GM23338 (cell line): ENCODE measurements around the gene TEX51. TPM values are rescaled to one million over a fixed set of nuclear protein-coding genes. Genes with fewer than 3 reads are reported as not detected.

Source experiments
- ATAC-seq: fragments of 200-7000 bp; cut with Tn5 transposase; 3 replicates; pipeline ENCODE4 v1.9.1; 2020
- DNase-seq: peaks from one replicate; pipeline ENCODE4 v3.0.0-alpha.2; 2015; ENCODE audit warnings: low spot score
- H2AFZ ChIP-seq: fragments of 200-600 bp; sonication (generic); 2 replicates; pipeline ENCODE4 v1.8.0; 2016; ENCODE audit warnings: antibody characterized with exemption, mild to moderate bottlenecking, moderate library complexity
- H3F3A ChIP-seq: fragments of 200-600 bp; sonication (generic); replicated peaks from 2 replicates; pipeline ENCODE4 v1.8.0; 2017; ENCODE audit warnings: antibody characterized with exemption, mixed run types, low read depth
- H3K27ac ChIP-seq: fragments of 200-600 bp; sonication (generic); 2 replicates; pipeline ENCODE4 v1.6.1; 2016; ENCODE audit warnings: low read depth
- H3K27me3 ChIP-seq: fragments of 200-600 bp; sonication (generic); 2 replicates; pipeline ENCODE4 v1.8.0; 2016; ENCODE audit warnings: mild to moderate bottlenecking, mixed run types, moderate library complexity; ENCODE audit not compliant: insufficient read depth
- H3K36me3 ChIP-seq: fragments of 200-600 bp; sonication (generic); 2 replicates; pipeline ENCODE4 v1.8.0; 2016; ENCODE audit warnings: mild to moderate bottlenecking; ENCODE audit not compliant: insufficient read depth
- H3K4me1 ChIP-seq: fragments of 200-600 bp; sonication (generic); 2 replicates; pipeline ENCODE4 v1.8.0; 2016; ENCODE audit warnings: mild to moderate bottlenecking, moderate library complexity; ENCODE audit not compliant: insufficient read depth
- H3K4me2 ChIP-seq: fragments of 200-600 bp; sonication (generic); 2 replicates; pipeline ENCODE4 v1.7.1; 2017; ENCODE audit warnings: mixed run types
- H3K4me3 ChIP-seq: fragments of 200-600 bp; sonication (generic); 2 replicates; pipeline ENCODE4 v1.6.1; 2016; ENCODE audit warnings: mixed run types
- H3K79me2 ChIP-seq: fragments of 200-600 bp; sonication (generic); replicated peaks from 2 replicates; pipeline ENCODE4 v1.8.0; 2017; ENCODE audit warnings: mild to moderate bottlenecking; ENCODE audit not compliant: insufficient read depth
- H3K9me2 ChIP-seq: fragments of 200-600 bp; sonication (generic); 2 replicates; pipeline ENCODE4 v1.8.0; 2017; ENCODE audit not compliant: insufficient read depth
- H4K20me1 ChIP-seq: fragments of 200-600 bp; sonication (generic); replicated peaks from 2 replicates; pipeline ENCODE4 v1.8.0; 2017; ENCODE audit warnings: mild to moderate bottlenecking; ENCODE audit not compliant: insufficient read depth
- H3K27ac Mint-ChIP-seq: 2 replicates; pipeline ENCODE4 v1.8.0; 2020; ENCODE audit warnings: inconsistent platforms, mild to moderate bottlenecking, moderate library complexity, mixed read lengths
- H3K27me3 Mint-ChIP-seq: 3 replicates; pipeline ENCODE4 v1.8.0; 2022; ENCODE audit warnings: low read depth, mild to moderate bottlenecking, moderate library complexity, mixed read lengths, inconsistent platforms; ENCODE audit not compliant: insufficient read depth, poor library complexity
- H3K36me3 Mint-ChIP-seq: 3 replicates; pipeline ENCODE4 v1.8.0; 2021; ENCODE audit warnings: low read depth, mild to moderate bottlenecking, inconsistent platforms, moderate library complexity, mixed read lengths
- H3K4me1 Mint-ChIP-seq: 3 replicates; pipeline ENCODE4 v1.8.0; 2020; ENCODE audit warnings: mild to moderate bottlenecking, inconsistent platforms, mixed read lengths
- H3K4me3 Mint-ChIP-seq: 3 replicates; pipeline ENCODE4 v1.8.0; 2021; ENCODE audit warnings: moderate library complexity, mild to moderate bottlenecking, inconsistent platforms, mixed read lengths
- H3K9me3 Mint-ChIP-seq: 3 replicates; pipeline ENCODE4 v1.8.0; 2020; ENCODE audit warnings: moderate library complexity, mild to moderate bottlenecking, inconsistent platforms, mixed read lengths
- CREB1 ChIP-seq: fragments of 250-450 bp; sonication (Bioruptor Pico); IDR thresholded peaks from 2 replicates; pipeline ENCODE4 v1.5.0; 2020; ENCODE audit warnings: low read depth, mild to moderate bottlenecking, moderate library complexity
- EZH2 ChIP-seq: fragments of 200-600 bp; sonication (generic); IDR thresholded peaks from one replicate; pipeline ENCODE4 v1.8.0; 2017; ENCODE audit warnings: antibody characterized with exemption, mild to moderate bottlenecking, low read depth; ENCODE audit not compliant: unreplicated experiment
- EZH2phosphoT487 ChIP-seq: fragments of 200-600 bp; sonication (generic); IDR thresholded peaks from one replicate; pipeline ENCODE4 v1.8.1; 2018; ENCODE audit warnings: antibody characterized with exemption; ENCODE audit not compliant: unreplicated experiment
- JUNB ChIP-seq: IDR thresholded peaks from one replicate; pipeline ENCODE4 v1.6.1; 2016; ENCODE audit warnings: antibody characterized with exemption; ENCODE audit not compliant: unreplicated experiment
- NANOG ChIP-seq: IDR thresholded peaks from 2 replicates; pipeline ENCODE4 v1.6.1; 2016; ENCODE audit warnings: antibody characterized with exemption, borderline replicate concordance
- POLR2AphosphoS5 ChIP-seq: IDR thresholded peaks from 2 replicates; pipeline ENCODE4 v1.6.1; 2016; ENCODE audit warnings: antibody characterized with exemption, low read depth
- STAT1 ChIP-seq: IDR thresholded peaks from one replicate; pipeline ENCODE4 v1.6.1; 2016; ENCODE audit warnings: antibody characterized with exemption; ENCODE audit not compliant: unreplicated experiment
- ZNF114 ChIP-seq: fragments of 250-450 bp; sonication (Bioruptor Pico); IDR thresholded peaks from 2 replicates; pipeline ENCODE4 v1.5.0; 2020; ENCODE audit warnings: mild to moderate bottlenecking, moderate library complexity
- ZNF331 ChIP-seq: fragments of 250-450 bp; sonication (Bioruptor Pico); IDR thresholded peaks from 2 replicates; pipeline ENCODE4 v1.5.0; 2020; ENCODE audit warnings: low read depth, mild to moderate bottlenecking, moderate library complexity
- polyA plus RNA-seq: library from polyadenylated mRNA; unstranded; fragments of >200 nt; fragmentation: Nextera tagmentation; extraction: Ambion mirVana; gene quantifications from 2 replicates; pipeline ENCODE4 v1.2.1, GENCODE V29; 2016
- total RNA-seq: library from RNA; depleted of rRNA; stranded (reverse); fragments of >200 nt; shearing (Covaris generic); gene quantifications from 2 replicates; pipeline ENCODE4 v1.2.3, GENCODE V29; 2014
- TF ChIP-seq, protein P1 (sequence below), 2 experiments: fragments of 200-600 bp in 1 of 2; sonication (generic) in 1 of 2; conservative IDR thresholded peaks; 2 replicates each; pipeline versions ENCODE4 v1.5.1 to v1.6.1; 2016 to 2017; ENCODE audit warnings: antibody characterized with exemption in 2 of 2, low read depth in 2 of 2, mild to moderate bottlenecking in 2 of 2, moderate library complexity in 1 of 2
- TF ChIP-seq, protein P2 (sequence below): IDR thresholded peaks from 2 replicates; pipeline ENCODE4 v1.6.1; 2016; ENCODE audit warnings: antibody characterized with exemption
- TF ChIP-seq, protein P3 (sequence below): fragments of 250-450 bp; sonication (Bioruptor Pico); IDR thresholded peaks from 2 replicates; pipeline ENCODE4 v1.5.0; 2020; ENCODE audit warnings: mild to moderate bottlenecking, moderate library complexity
- TF ChIP-seq, protein P4 (sequence below): IDR thresholded peaks from one replicate; pipeline ENCODE4 v1.6.1; 2018; ENCODE audit warnings: antibody characterized with exemption; ENCODE audit not compliant: unreplicated experiment

Gene TEX51
- total and polyA plus RNA-seq, 2 experiments from 2014 or later = not detected

DNA sequence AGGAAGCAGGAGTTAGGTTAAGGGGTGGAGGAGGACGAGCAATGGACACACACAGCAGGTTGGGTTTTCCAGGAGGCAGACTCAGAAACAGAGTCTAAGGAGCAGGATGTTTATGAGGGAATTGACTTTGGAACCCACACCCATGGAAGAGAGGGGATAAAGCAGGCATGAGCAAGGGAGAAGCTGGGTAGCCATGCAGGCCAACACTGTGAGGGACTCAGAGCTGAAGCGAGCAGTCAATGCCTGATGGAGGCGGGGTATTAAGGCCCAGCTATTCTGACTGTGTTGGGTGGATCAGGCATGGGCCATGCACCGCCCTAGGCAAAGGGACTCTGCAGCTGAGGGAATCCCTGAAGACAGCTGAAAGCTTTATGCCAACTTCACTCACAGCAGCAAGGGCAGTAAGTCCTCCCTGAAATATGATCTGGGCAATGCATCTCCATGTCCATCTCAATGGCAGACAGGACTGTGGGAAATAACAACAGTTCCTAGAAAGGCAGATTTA, 37.6 kb downstream of the TEX51 start:
- Histone ChIP-seq H4K20me1 (no peaks in the 10 kb centered on the region), H3K4me1 (no peaks in the 10 kb centered on the region; the same call in 1 of the 2 replicates), H2AFZ (no peak overlapping the region), H3K4me2 (no peak overlapping the region), H3F3A (no peaks in the 10 kb centered on the region), H3K4me3 (no peak overlapping the region), H3K79me2 (no peaks in the 10 kb centered on the region), H3K36me3 (no peaks in the 10 kb centered on the region), H3K27me3 (0 out of 2 replicates have a peak, but pooled peaks cover 6% of the 10 kb centered on the region), H3K27ac (no peak overlapping the region), H3K9me2 (peaks cover 9% of the 10 kb centered on the region; the same call in 1 of the 2 replicates)
- TF ChIP-seq EZH2phosphoT487 (no peak), STAT1 (no peak), CREB1 (CRISPR knock-in tag) (no peak), JUNB (no peak), POLR2AphosphoS5 (no peak), ZNF114 (CRISPR knock-in tag) (no peak), ZNF331 (CRISPR knock-in tag) (no peak), EZH2 (no peak), NANOG (no peak)
- TF ChIP-seq, protein P1, sequence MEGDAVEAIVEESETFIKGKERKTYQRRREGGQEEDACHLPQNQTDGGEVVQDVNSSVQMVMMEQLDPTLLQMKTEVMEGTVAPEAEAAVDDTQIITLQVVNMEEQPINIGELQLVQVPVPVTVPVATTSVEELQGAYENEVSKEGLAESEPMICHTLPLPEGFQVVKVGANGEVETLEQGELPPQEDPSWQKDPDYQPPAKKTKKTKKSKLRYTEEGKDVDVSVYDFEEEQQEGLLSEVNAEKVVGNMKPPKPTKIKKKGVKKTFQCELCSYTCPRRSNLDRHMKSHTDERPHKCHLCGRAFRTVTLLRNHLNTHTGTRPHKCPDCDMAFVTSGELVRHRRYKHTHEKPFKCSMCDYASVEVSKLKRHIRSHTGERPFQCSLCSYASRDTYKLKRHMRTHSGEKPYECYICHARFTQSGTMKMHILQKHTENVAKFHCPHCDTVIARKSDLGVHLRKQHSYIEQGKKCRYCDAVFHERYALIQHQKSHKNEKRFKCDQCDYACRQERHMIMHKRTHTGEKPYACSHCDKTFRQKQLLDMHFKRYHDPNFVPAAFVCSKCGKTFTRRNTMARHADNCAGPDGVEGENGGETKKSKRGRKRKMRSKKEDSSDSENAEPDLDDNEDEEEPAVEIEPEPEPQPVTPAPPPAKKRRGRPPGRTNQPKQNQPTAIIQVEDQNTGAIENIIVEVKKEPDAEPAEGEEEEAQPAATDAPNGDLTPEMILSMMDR (conservative IDR thresholded peaks at IDR 0.05; ENCODE audit: low read depth in 2 of 2) = no peak
- TF ChIP-seq, protein P2, sequence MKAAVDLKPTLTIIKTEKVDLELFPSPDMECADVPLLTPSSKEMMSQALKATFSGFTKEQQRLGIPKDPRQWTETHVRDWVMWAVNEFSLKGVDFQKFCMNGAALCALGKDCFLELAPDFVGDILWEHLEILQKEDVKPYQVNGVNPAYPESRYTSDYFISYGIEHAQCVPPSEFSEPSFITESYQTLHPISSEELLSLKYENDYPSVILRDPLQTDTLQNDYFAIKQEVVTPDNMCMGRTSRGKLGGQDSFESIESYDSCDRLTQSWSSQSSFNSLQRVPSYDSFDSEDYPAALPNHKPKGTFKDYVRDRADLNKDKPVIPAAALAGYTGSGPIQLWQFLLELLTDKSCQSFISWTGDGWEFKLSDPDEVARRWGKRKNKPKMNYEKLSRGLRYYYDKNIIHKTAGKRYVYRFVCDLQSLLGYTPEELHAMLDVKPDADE = no peak
- TF ChIP-seq, protein P3, sequence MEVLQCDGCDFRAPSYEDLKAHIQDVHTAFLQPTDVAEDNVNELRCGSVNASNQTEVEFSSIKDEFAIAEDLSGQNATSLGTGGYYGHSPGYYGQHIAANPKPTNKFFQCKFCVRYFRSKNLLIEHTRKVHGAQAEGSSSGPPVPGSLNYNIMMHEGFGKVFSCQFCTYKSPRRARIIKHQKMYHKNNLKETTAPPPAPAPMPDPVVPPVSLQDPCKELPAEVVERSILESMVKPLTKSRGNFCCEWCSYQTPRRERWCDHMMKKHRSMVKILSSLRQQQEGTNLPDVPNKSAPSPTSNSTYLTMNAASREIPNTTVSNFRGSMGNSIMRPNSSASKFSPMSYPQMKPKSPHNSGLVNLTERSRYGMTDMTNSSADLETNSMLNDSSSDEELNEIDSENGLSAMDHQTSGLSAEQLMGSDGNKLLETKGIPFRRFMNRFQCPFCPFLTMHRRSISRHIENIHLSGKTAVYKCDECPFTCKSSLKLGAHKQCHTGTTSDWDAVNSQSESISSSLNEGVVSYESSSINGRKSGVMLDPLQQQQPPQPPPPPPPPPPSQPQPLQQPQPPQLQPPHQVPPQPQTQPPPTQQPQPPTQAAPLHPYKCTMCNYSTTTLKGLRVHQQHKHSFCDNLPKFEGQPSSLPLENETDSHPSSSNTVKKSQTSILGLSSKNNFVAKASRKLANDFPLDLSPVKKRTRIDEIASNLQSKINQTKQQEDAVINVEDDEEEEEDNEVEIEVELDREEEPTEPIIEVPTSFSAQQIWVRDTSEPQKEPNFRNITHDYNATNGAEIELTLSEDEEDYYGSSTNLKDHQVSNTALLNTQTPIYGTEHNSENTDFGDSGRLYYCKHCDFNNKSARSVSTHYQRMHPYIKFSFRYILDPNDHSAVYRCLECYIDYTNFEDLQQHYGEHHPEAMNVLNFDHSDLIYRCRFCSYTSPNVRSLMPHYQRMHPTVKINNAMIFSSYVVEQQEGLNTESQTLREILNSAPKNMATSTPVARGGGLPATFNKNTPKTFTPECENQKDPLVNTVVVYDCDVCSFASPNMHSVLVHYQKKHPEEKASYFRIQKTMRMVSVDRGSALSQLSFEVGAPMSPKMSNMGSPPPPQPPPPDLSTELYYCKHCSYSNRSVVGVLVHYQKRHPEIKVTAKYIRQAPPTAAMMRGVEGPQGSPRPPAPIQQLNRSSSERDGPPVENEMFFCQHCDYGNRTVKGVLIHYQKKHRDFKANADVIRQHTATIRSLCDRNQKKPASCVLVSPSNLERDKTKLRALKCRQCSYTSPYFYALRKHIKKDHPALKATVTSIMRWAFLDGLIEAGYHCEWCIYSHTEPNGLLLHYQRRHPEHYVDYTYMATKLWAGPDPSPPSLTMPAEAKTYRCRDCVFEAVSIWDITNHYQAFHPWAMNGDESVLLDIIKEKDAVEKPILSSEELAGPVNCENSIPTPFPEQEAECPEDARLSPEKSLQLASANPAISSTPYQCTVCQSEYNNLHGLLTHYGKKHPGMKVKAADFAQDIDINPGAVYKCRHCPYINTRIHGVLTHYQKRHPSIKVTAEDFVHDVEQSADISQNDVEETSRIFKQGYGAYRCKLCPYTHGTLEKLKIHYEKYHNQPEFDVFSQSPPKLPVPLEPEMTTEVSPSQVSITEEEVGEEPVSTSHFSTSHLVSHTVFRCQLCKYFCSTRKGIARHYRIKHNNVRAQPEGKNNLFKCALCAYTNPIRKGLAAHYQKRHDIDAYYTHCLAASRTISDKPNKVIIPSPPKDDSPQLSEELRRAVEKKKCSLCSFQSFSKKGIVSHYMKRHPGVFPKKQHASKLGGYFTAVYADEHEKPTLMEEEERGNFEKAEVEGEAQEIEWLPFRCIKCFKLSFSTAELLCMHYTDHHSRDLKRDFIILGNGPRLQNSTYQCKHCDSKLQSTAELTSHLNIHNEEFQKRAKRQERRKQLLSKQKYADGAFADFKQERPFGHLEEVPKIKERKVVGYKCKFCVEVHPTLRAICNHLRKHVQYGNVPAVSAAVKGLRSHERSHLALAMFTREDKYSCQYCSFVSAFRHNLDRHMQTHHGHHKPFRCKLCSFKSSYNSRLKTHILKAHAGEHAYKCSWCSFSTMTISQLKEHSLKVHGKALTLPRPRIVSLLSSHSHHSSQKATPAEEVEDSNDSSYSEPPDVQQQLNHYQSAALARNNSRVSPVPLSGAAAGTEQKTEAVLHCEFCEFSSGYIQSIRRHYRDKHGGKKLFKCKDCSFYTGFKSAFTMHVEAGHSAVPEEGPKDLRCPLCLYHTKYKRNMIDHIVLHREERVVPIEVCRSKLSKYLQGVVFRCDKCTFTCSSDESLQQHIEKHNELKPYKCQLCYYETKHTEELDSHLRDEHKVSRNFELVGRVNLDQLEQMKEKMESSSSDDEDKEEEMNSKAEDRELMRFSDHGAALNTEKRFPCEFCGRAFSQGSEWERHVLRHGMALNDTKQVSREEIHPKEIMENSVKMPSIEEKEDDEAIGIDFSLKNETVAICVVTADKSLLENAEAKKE (CRISPR knock-in tag) = no peak
- TF ChIP-seq, protein P4, sequence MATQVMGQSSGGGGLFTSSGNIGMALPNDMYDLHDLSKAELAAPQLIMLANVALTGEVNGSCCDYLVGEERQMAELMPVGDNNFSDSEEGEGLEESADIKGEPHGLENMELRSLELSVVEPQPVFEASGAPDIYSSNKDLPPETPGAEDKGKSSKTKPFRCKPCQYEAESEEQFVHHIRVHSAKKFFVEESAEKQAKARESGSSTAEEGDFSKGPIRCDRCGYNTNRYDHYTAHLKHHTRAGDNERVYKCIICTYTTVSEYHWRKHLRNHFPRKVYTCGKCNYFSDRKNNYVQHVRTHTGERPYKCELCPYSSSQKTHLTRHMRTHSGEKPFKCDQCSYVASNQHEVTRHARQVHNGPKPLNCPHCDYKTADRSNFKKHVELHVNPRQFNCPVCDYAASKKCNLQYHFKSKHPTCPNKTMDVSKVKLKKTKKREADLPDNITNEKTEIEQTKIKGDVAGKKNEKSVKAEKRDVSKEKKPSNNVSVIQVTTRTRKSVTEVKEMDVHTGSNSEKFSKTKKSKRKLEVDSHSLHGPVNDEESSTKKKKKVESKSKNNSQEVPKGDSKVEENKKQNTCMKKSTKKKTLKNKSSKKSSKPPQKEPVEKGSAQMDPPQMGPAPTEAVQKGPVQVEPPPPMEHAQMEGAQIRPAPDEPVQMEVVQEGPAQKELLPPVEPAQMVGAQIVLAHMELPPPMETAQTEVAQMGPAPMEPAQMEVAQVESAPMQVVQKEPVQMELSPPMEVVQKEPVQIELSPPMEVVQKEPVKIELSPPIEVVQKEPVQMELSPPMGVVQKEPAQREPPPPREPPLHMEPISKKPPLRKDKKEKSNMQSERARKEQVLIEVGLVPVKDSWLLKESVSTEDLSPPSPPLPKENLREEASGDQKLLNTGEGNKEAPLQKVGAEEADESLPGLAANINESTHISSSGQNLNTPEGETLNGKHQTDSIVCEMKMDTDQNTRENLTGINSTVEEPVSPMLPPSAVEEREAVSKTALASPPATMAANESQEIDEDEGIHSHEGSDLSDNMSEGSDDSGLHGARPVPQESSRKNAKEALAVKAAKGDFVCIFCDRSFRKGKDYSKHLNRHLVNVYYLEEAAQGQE = no peak
- Mint-ChIP-seq H3K36me3 (peaks cover 21% of the 10 kb centered on the region), H3K27ac (no peak overlapping the region), H3K4me3 (no peak overlapping the region), H3K4me1 (peaks cover 6% of the 10 kb centered on the region), H3K9me3 (peaks cover 21% of the 10 kb centered on the region), H3K27me3 (peaks cover 27% of the 10 kb centered on the region)
- DNase-seq (no peak), ATAC-seq (no peak)
